GM23248 (cell line): ENCODE results near the gene CENPP.

ENCODE experiments used
- EZH2 ChIP-seq: fragments of 200-600 bp; sonication (generic); IDR thresholded peaks from 2 replicates; pipeline ENCODE4 v1.6.1; 2018; ENCODE audit warnings: antibody characterized with exemption, mild to moderate bottlenecking; ENCODE audit not compliant: insufficient read depth, poor library complexity, severe bottlenecking
- EZH2phosphoT487 ChIP-seq: fragments of 200-600 bp; sonication (generic); IDR thresholded peaks from 2 replicates; pipeline ENCODE4 v1.6.1; 2018; ENCODE audit warnings: antibody characterized with exemption, moderate library complexity, mild to moderate bottlenecking, low read depth; ENCODE audit not compliant: insufficient read depth

GRCh38 chr9:92652461-92652860 lies 326.7 kb downstream of the CENPP start:
- TF ChIP-seq EZH2phosphoT487: no peak
- no peak for TF ChIP-seq EZH2
